Epithelial cell of proximal tubule (primary cell): ENCODE measurements around the gene EARS2. TPM values are rescaled to one million over a fixed set of nuclear protein-coding genes. Genes with fewer than 3 reads are reported as not detected.
"Not testable (repeated sequence)": the region's sequence is repeated elsewhere in the genome, so short reads cannot be mapped to it uniquely, and the experiment has no call there.

Source experiments
- DNase-seq: peaks from one replicate; pipeline ENCODE4 v3.0.0-alpha.2; 2011; ENCODE audit warnings: low read depth
- H3K4me3 ChIP-seq: 2 replicates; pipeline ENCODE4 v1.5.1; 2011; ENCODE audit warnings: low read depth, mild to moderate bottlenecking, low read length
- total RNA-seq: library from RNA; depleted of rRNA; stranded (reverse); fragments of >200 nt; gene quantifications from 2 replicates; pipeline ENCODE4 v1.2.3, GENCODE V29; 2015
- TF ChIP-seq, protein P1 (sequence below): conservative IDR thresholded peaks from 2 replicates; pipeline ENCODE4 v1.5.1; 2012; ENCODE audit warnings: low read depth, mild to moderate bottlenecking, low read length

EARS2 gene
- total RNA-seq, 1 donor from 2014 or later = 39.7 TPM

DNA sequence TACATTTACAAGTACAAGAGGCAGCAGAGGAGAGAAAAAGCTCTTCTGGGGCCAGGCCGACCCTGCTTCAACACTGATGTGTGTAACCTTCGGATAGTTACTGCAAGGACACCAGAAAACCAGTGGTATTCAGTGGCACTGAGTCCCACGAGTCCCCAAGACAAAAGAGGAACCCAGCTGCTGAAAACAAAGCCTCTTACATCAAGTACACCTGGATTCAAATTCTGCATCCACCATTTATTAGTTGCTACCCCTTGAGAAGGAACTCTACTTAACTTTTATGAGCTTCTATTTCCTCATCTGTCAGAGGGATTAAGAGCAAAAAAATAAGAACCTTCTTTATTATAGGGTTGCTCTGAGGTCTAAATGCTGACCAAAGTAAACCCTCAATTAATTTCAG, 2.6 kb downstream of the EARS2 start:
- DNase-seq = no peak
- H3K4me3 ChIP-seq = no peak overlapping the region
- TF ChIP-seq, protein P1, sequence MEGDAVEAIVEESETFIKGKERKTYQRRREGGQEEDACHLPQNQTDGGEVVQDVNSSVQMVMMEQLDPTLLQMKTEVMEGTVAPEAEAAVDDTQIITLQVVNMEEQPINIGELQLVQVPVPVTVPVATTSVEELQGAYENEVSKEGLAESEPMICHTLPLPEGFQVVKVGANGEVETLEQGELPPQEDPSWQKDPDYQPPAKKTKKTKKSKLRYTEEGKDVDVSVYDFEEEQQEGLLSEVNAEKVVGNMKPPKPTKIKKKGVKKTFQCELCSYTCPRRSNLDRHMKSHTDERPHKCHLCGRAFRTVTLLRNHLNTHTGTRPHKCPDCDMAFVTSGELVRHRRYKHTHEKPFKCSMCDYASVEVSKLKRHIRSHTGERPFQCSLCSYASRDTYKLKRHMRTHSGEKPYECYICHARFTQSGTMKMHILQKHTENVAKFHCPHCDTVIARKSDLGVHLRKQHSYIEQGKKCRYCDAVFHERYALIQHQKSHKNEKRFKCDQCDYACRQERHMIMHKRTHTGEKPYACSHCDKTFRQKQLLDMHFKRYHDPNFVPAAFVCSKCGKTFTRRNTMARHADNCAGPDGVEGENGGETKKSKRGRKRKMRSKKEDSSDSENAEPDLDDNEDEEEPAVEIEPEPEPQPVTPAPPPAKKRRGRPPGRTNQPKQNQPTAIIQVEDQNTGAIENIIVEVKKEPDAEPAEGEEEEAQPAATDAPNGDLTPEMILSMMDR = no peak

DNA sequence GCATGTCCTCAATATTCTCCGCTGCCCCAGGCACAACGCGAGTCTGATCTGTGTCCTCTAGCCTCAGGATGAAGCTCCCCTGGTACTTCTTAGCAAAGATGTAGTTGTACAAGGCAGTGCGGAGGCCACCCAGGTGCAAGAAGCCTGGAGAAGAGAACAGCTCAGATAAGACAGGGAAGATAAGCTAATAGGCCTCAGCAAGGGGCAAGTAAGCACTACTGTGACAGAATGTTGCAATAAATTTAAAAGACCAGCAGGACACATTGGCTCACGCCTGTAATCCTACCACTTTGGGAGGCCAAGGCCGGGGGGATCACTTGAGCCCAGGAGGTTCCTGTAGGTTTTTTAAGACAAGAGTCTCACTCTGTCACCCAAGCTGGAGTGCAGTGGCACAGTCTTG, 5.0 kb downstream of the EARS2 start:
- DNase-seq = no peak

DNA sequence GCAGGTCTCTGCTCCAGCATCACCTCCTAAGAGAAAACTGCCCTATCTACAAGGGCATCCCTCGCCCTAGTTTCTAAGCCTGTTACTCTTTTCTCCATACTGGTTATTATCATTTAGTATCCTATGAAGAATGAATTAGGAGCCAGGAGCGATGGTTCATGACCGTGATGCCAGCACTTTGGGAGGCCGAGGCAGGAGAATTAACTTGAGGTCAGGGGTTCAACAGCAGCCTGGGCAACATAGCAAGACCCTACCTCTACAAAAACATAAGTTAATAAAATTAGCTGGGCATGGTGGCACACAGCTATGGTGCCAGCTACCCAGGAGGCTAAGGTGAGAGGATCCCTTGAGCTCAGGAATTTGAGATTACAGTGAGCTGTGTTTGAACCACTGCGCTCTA, 7.2 kb downstream of the EARS2 start:
- TF ChIP-seq, protein P1 = no peak
- no peak for DNase-seq
- H3K4me3 ChIP-seq = no peak overlapping the region

More for the DNA sequence above, 5.0 kb downstream of the EARS2 start:
- H3K4me3 ChIP-seq = no peak overlapping the region
- TF ChIP-seq, protein P1 = no peak

DNA sequence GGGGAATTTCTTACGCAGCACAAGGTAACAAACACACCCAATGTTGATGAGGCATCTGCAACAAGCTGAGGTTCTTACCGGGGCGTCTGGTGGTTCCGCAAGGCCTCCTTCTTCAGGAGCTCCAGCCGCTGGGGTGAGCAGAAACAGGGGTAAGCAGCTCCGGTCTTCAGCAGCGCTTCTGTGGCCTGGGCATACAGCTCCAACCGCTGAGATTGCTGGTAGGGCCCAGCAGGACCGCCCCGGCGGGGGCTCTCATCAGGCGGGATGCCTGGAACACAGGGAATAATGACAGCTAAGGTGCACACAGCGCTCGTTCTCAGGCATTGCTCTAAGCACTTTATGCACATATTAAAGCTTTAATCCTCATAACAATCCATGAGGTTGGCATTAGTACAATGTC, 12.7 kb downstream of the EARS2 start:
- DNase-seq = no peak

DNA sequence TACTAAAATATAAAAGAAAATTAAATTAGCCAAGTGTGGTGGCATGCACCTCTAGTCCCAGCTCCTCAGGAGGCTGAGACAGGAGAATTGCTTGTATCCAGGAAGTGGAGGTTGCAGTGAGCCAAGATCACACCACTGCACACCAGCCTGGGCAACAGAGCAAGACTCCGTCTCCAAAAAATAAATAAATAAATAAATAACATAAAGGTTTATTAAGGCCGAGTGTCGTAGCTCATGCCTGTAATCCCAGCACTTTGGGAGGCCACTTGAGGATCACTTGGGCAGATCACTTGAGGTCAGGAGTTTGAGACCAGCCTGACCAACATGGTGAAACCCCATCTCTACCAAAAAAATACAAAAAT, 16.4 kb downstream of the EARS2 start:
- DNase-seq, H3K4me3 ChIP-seq: not testable (repeated sequence)

More for the DNA sequence above, 12.7 kb downstream of the EARS2 start:
- no peak overlapping the region for H3K4me3 ChIP-seq
- TF ChIP-seq, protein P1 = no peak

DNA sequence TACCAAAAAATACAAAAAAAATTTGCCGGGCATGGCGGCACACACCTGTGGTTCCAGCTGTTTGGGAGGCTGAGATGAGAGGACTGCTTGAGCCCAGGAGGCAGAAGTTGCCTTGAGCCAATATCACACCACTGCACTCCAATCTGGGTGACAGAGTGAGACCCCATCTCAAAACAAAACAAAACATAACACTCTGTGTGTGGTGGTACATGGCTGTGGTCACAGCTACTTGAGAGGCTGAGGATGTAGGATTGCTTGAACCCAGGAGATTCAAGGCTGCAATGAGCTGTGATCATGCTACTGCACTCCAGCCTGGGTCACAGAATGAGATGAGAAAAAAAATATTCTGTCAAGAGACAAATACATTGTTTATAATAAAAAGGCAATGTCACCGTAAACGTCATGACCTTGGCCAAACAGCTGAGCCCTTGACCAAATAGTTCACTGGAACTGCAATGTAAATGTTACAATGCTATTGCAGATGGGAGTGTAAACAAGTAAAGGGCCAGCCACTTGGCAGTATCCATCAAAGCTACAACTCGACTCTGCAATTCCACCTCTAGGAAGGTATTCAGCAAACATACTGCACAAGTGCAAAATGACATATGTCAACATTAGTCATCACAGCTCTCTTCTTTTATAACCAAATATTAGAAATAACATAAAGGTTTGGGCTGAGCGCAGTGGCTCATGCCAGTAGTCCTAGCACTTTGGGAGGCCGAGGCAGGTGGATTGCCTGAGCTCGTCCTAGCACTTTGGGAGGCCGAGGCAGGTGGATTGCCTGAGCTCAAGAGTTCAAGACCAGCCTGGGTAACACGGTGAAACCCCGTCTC, 16.9 kb downstream of the EARS2 start:
- DNase-seq = no peak
- H3K4me3 ChIP-seq = no peak overlapping the region
- TF ChIP-seq, protein P1 = no peak

DNA sequence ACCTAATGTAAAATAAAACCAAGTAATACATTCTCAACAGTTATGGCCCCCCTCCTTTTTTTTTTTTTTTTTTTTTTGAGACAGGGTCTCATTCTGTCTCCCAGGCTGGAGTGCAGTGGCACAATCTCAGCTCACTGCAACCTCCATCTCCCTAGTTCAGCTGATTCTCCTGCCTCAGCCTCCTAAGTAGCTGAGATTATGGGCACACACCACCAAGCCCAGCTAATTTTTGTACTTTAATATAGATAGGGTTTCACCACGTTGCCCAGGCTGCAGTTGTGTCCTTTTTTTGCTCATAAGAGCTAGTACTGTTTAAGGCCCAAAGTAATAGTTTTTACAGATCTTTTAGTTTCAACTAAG, 18.3 kb downstream of the EARS2 start:
- no peak overlapping the region for H3K4me3 ChIP-seq
- TF ChIP-seq, protein P1 = no peak
- no peak for DNase-seq
